ENCODE data around the gene GPR83. TPM values are rescaled to one million over a fixed set of nuclear protein-coding genes. Genes with fewer than 3 reads are reported as not detected.

Gene GPR83
- total and polyA plus RNA-seq, 8 donors = 0.08 to 0.41 (median 0.36) TPM; not detected in 1

GRCh38 chr11:94445641-94446040 is 44.4 kb upstream of the GPR83 start:
- ATAC-seq = no peak

DNA sequence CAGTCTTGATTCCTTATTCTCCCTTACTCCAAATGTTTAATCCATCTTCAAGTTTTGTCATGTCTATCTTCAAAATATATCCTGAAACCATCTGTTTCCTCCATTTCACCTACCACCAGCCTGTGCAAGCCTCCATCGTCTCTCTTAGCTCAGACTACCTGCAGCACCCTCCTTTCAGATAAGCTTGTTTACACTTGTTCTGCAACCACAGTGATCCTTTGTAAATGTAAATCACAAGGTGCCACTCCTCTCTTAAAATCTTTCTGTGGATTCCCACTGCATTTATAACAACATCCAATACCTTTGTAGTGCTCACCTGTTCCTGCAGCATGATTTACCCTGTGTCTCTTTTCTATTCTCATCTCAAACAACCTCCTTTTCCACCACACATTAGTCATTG is 31.8 kb upstream of the GPR83 start:
- Histone ChIP-seq H3K4me1 (no peaks in the 10 kb centered on the region), H3K27me3 (no peaks in the 10 kb centered on the region), H3K27ac (no peak overlapping the region), H3K36me3 (peaks cover 0 to 83% of the 10 kb centered on the region in 2 donors), H3K4me3 (no peak overlapping the region), H3K9me3 (peaks cover 0 to 7% of the 10 kb centered on the region in 2 donors)
- DNase-seq (no peak), ATAC-seq (no peak)
- TF ChIP-seq CTCF (IDR thresholded peaks at IDR 0.05) = no peak
- intact Hi-C loops (cut with DNase I) = no loop called here

More at GRCh38 chr11:94445641-94446040, 44.4 kb upstream of the GPR83 start:
- Histone ChIP-seq H3K4me3 (no peak overlapping the region), H3K27ac (no peak overlapping the region), H3K36me3 (peaks cover 0 to 57% of the 10 kb centered on the region in 2 donors), H3K27me3 (no peaks in the 10 kb centered on the region), H3K4me1 (no peaks in the 10 kb centered on the region), H3K9me3 (no peaks in the 10 kb centered on the region)
- no peak for DNase-seq
- no peak for TF ChIP-seq CTCF (IDR thresholded peaks at IDR 0.05)
- intact Hi-C loops (cut with DNase I) = no loop called here

DNA sequence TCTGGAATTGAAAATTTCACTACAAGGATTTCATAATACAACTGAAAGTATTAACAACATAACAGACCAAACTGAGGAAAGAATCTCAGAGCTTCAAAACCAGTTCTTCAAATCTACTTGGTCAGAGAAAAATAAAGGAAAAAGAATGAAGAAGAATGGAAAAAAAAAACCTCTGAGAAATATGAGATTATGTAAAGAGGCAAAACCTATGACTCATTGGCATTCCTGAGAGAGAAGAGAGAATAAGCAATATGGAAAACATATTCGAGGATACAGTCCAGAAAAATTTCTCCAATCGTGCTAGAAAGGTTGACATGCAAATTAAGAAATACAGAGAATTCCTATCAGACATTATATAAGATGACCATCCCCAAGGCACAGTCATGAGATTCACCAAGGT is 23.4 kb upstream of the GPR83 start:
- H3K4me3 ChIP-seq = no peak overlapping the region
- peaks cover 0 to 70% of the 10 kb centered on the region in 2 donors for H3K36me3 ChIP-seq
- ATAC-seq = no peak

GRCh38 chr11:94424011-94424410 is 22.8 kb upstream of the GPR83 start:
- no peak for TF ChIP-seq CTCF (IDR thresholded peaks at IDR 0.05)
- Histone ChIP-seq H3K27ac (no peak overlapping the region), H3K4me3 (no peak overlapping the region), H3K4me1 (no peaks in the 10 kb centered on the region), H3K9me3 (peaks cover 0 to 5% of the 10 kb centered on the region in 2 donors), H3K36me3 (peaks cover 0 to 63% of the 10 kb centered on the region in 2 donors), H3K27me3 (no peaks in the 10 kb centered on the region)
- intact Hi-C loops (cut with DNase I) = no loop called here
- DNase-seq (no peak), ATAC-seq (no peak)

More for the DNA sequence above, 23.4 kb upstream of the GPR83 start:
- DNase-seq = no peak
- Histone ChIP-seq H3K9me3 (peaks cover 0 to 8% of the 10 kb centered on the region in 2 donors), H3K27ac (no peak overlapping the region), H3K27me3 (no peaks in the 10 kb centered on the region), H3K4me1 (no peaks in the 10 kb centered on the region)
- no peak for TF ChIP-seq CTCF (IDR thresholded peaks at IDR 0.05)
- intact Hi-C loops (cut with DNase I) = no loop called here

DNA sequence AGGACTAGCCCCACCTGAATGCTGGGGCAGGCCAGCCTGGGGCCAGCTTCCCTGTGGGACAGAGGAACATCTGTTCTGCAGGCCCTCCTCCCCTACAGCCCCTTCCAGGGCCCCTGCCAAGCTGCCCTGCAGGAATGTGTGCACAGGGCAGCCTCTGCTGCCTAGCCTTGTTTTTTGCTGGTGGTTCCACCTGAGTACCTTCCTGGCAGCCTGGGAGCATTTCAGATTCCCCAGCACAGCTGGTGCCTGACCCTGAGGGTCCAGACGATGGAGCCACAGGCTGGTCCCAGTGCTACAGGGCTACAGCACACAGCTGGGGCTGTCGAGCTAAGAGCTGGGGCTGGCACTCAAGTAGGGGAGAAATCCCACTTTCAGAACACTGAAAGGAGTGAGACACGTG is 22.3 kb upstream of the GPR83 start:
- H3K4me3 ChIP-seq = no peak overlapping the region
- intact Hi-C loops (cut with DNase I) = no loop called here
- H3K36me3 ChIP-seq = peaks cover 0 to 58% of the 10 kb centered on the region in 2 donors
- no peak for DNase-seq
- H3K4me1 ChIP-seq = no peaks in the 10 kb centered on the region
- no peaks in the 10 kb centered on the region for H3K27me3 ChIP-seq
- ATAC-seq = no peak
- H3K27ac ChIP-seq = no peak overlapping the region
- peaks cover 0 to 5% of the 10 kb centered on the region in 2 donors for H3K9me3 ChIP-seq
- TF ChIP-seq CTCF (IDR thresholded peaks at IDR 0.05) = no peak
